NCI-H2081 (cell line): ENCODE results near the gene LAMC3.

Experiments used
- DNase-seq, 2 experiments: peaks; one replicate each; lab custom pipeline; 2025; lab: John Stamatoyannopoulos, UW

LAMC3 gene

GRCh38 chr9:131076347-131077195, 67.6 kb downstream of the LAMC3 start:
- DNase-seq = no peak

GRCh38 chr9:131078427-131079366, 69.7 kb downstream of the LAMC3 start:
- DNase-seq = no peak

GRCh38 chr9:131080589-131080988, 71.6 kb downstream of the LAMC3 start:
- no peak for DNase-seq

- no peak for DNase-seq
These were observed 72.9 kb downstream of the LAMC3 start for GRCh38 chr9:131081868-131082267.

- no peak for DNase-seq
These were observed 74.0 kb downstream of the LAMC3 start for GRCh38 chr9:131082774-131083512.

- no peak for DNase-seq
These were observed 75.8 kb downstream of the LAMC3 start for GRCh38 chr9:131084661-131085369.

GRCh38 chr9:131085370-131086122, 76.6 kb downstream of the LAMC3 start:
- DNase-seq = no peak

- peak; percentile 14 to 63 for DNase-seq
These were observed 78.5 kb downstream of the LAMC3 start for GRCh38 chr9:131087354-131087893.

- DNase-seq = no peak
These were observed 81.2 kb downstream of the LAMC3 start for GRCh38 chr9:131090025-131090787.

GRCh38 chr9:131091352-131091992, 82.5 kb downstream of the LAMC3 start:
- DNase-seq = peak; percentile 4 to 42

- DNase-seq = no peak
These were observed 83.1 kb downstream of the LAMC3 start for GRCh38 chr9:131092030-131092429.

GRCh38 chr9:131092548-131093440, 83.8 kb downstream of the LAMC3 start:
- DNase-seq = no peak

GRCh38 chr9:131094015-131094414, 85.0 kb downstream of the LAMC3 start:
- DNase-seq = no peak

- no peak for DNase-seq
These were observed 85.6 kb downstream of the LAMC3 start for GRCh38 chr9:131094622-131095021.

- DNase-seq = no peak
These were observed 86.8 kb downstream of the LAMC3 start for GRCh38 chr9:131095666-131096268.

GRCh38 chr9:131096269-131097125, 87.5 kb downstream of the LAMC3 start, which contains the start of gene AIF1L:
TSS of gene AIF1L (plus strand) at chr9:131096531. CDS start at chr9:131096630, 99 bp downstream.
- DNase-seq = peak; percentile 19 to 38
